IMR-90 (cell line): ENCODE measurements around the gene TUBA8. TPM values are rescaled to one million over a fixed set of nuclear protein-coding genes. Genes with fewer than 3 reads are reported as not detected.

Experiments used
- ATAC-seq: fragments of 200-7000 bp; cut with Tn5 transposase; 2 replicates; pipeline ENCODE4 v1.9.1; 2020; ENCODE audit warnings: low read depth, mild to moderate bottlenecking, moderate library complexity
- BruUV-seq: library from RNA; stranded (reverse); fragments of 400-500 nt; replicated peaks from 2 replicates; lab custom pipeline; 2021; lab: Mats Ljungman, UMichigan
- CTCF ChIA-PET: fragments of 300-600 bp; formaldehyde crosslinking; extraction: SDS; loops from one replicate; lab custom pipeline; 2021; ENCODE audit warnings: antibody characterized with exemption; lab: Yijun Ruan, JAX
- POLR2A ChIA-PET: fragments of 300-600 bp; sonication (Branson Sonifier 250); formaldehyde crosslinking; loops from one replicate; lab custom pipeline; 2022; ENCODE audit warnings: antibody characterized with exemption; ENCODE audit not compliant: unreplicated experiment; lab: Charles Lee
- DNase-seq: peaks from one replicate; pipeline ENCODE4 v3.0.0; 2013
- H2AFZ ChIP-seq: replicated peaks from 2 replicates; pipeline ENCODE3; 2013; ENCODE audit warnings: low read length, mild to moderate bottlenecking; ENCODE audit not compliant: poor library complexity
- H2AK5ac ChIP-seq: 2 replicates; pipeline ENCODE4 v1.6.1; 2013; ENCODE audit warnings: low read depth, low read length, inconsistent platforms
- H2AK9ac ChIP-seq: replicated peaks from 2 replicates; pipeline ENCODE3; 2013; ENCODE audit warnings: mild to moderate bottlenecking, low read depth, low read length, moderate library complexity; ENCODE audit not compliant: poor library complexity
- H2BK120ac ChIP-seq: 2 replicates; pipeline ENCODE4 v1.6.1; 2013; ENCODE audit warnings: low read depth, low read length, inconsistent platforms
- H2BK15ac ChIP-seq: 3 replicates; pipeline ENCODE4 v1.6.1; 2013; ENCODE audit warnings: low read depth, low read length, inconsistent platforms
- H2BK20ac ChIP-seq: 2 replicates; pipeline ENCODE4 v1.6.1; 2013; ENCODE audit warnings: low read depth, mild to moderate bottlenecking, inconsistent platforms, low read length, moderate library complexity
- H2BK5ac ChIP-seq: 2 replicates; pipeline ENCODE4 v1.6.1; 2013; ENCODE audit warnings: mild to moderate bottlenecking, low read depth, low read length, inconsistent platforms; ENCODE audit not compliant: poor library complexity, severe bottlenecking
- H3K14ac ChIP-seq: replicated peaks from 2 replicates; pipeline ENCODE4 v1.6.1; 2013; ENCODE audit warnings: low read depth, low read length, inconsistent platforms
- H3K18ac ChIP-seq: 2 replicates; pipeline ENCODE4 v1.6.1; 2013; ENCODE audit warnings: low read depth, low read length, control low read depth
- H3K23ac ChIP-seq: 2 replicates; pipeline ENCODE4 v1.6.1; 2013; ENCODE audit warnings: low read depth, low read length, inconsistent platforms
- H3K27ac ChIP-seq: 2 replicates; pipeline ENCODE4 v1.5.1; 2013; ENCODE audit warnings: mild to moderate bottlenecking, control low read depth, low read length; ENCODE audit not compliant: insufficient read depth
- H3K27me3 ChIP-seq: 2 replicates; pipeline ENCODE4 v1.6.1; 2013; ENCODE audit warnings: low read length; ENCODE audit not compliant: control insufficient read depth, insufficient read depth
- H3K36me3 ChIP-seq: 2 replicates; pipeline ENCODE4 v1.6.1; 2013; ENCODE audit warnings: low read length, mixed read lengths; ENCODE audit not compliant: control insufficient read depth, insufficient read depth
- H3K4ac ChIP-seq: 2 replicates; pipeline ENCODE4 v1.6.1; 2013; ENCODE audit warnings: low read depth, low read length, inconsistent platforms
- H3K4me1 ChIP-seq: 2 replicates; pipeline ENCODE4 v1.6.1; 2013; ENCODE audit warnings: low read length, mixed read lengths; ENCODE audit not compliant: control insufficient read depth, insufficient read depth
- H3K4me2 ChIP-seq: 2 replicates; pipeline ENCODE4 v1.6.1; 2013; ENCODE audit warnings: low read depth, mild to moderate bottlenecking, control low read depth, low read length, moderate library complexity
- H3K4me3 ChIP-seq: 2 replicates; pipeline ENCODE4 v1.5.1; 2013; ENCODE audit warnings: low read depth, mild to moderate bottlenecking, control low read depth, low read length, moderate library complexity; ENCODE audit not compliant: insufficient read depth
- H3K56ac ChIP-seq: 2 replicates; pipeline ENCODE4 v1.6.1; 2013; ENCODE audit warnings: low read length, inconsistent platforms; ENCODE audit not compliant: insufficient read depth; ENCODE audit errors: extremely low read depth
- H3K79me1 ChIP-seq, 2 experiments: 2 replicates each; pipeline ENCODE4 v1.6.1; 2013; ENCODE audit warnings: low read length in 2 of 2, inconsistent platforms in 1 of 2, low read depth in 1 of 2
- H3K9ac ChIP-seq: 2 replicates; pipeline ENCODE4 v1.6.1; 2013; ENCODE audit warnings: low read depth, low read length, control low read depth
- H3K9me1 ChIP-seq: 2 replicates; pipeline ENCODE4 v1.6.1; 2013; ENCODE audit warnings: low read length, inconsistent platforms; ENCODE audit not compliant: insufficient read depth
- H3K9me3 ChIP-seq: 2 replicates; pipeline ENCODE4 v1.6.1; 2013; ENCODE audit warnings: low read length; ENCODE audit not compliant: control insufficient read depth, insufficient read depth
- H4K20me1 ChIP-seq: 2 replicates; pipeline ENCODE4 v1.6.1; 2013; ENCODE audit warnings: low read length, inconsistent platforms; ENCODE audit not compliant: insufficient read depth
- H4K5ac ChIP-seq: 2 replicates; pipeline ENCODE4 v1.6.1; 2013; ENCODE audit warnings: mild to moderate bottlenecking, low read depth, low read length, control low read depth
- H4K8ac ChIP-seq, 2 experiments: 2 replicates each; pipeline ENCODE4 v1.6.1; 2013; ENCODE audit warnings: low read depth in 2 of 2, low read length in 2 of 2, control low read depth in 1 of 2, inconsistent platforms in 1 of 2
- H4K91ac ChIP-seq: 2 replicates; pipeline ENCODE4 v1.6.1; 2013; ENCODE audit warnings: low read depth, low read length, inconsistent platforms; ENCODE audit not compliant: insufficient read depth
- BHLHE40 ChIP-seq: fragments of 150-350 bp; IDR thresholded peaks from 2 replicates; pipeline ENCODE4 v1.6.1; 2016; ENCODE audit warnings: mild to moderate bottlenecking, low read depth, low read length
- CEBPB ChIP-seq: IDR thresholded peaks from 2 replicates; pipeline ENCODE4 v1.6.1; 2012; ENCODE audit warnings: low read depth, low read length, improper control_type of control experiment
- CHD1 ChIP-seq: IDR thresholded peaks from 2 replicates; pipeline ENCODE4 v1.6.1; 2012; ENCODE audit warnings: low read depth, low read length, improper control_type of control experiment
- CTCF ChIP-seq: conservative IDR thresholded peaks from 2 replicates; pipeline ENCODE4 v1.5.1; 2012; ENCODE audit warnings: mild to moderate bottlenecking, low read depth, low read length, improper control_type of control experiment
- ELK1 ChIP-seq: fragments of 150-350 bp; IDR thresholded peaks from 2 replicates; pipeline ENCODE4 v1.6.1; 2016; ENCODE audit warnings: low read depth, mild to moderate bottlenecking, low read length, moderate library complexity, borderline replicate concordance
- FOS ChIP-seq: fragments of 150-350 bp; IDR thresholded peaks from 2 replicates; pipeline ENCODE4 v1.6.1; 2016; ENCODE audit warnings: low read depth, low read length
- MXI1 ChIP-seq: IDR thresholded peaks from 2 replicates; pipeline ENCODE4 v1.6.1; 2012; ENCODE audit warnings: low read depth, mild to moderate bottlenecking, low read length, moderate library complexity, borderline replicate concordance
- NFE2L2 ChIP-seq: fragments of 150-350 bp; IDR thresholded peaks from 2 replicates; pipeline ENCODE4 v1.6.1; 2016; ENCODE audit warnings: low read depth, mild to moderate bottlenecking, low read length
- POLR2A ChIP-seq: IDR thresholded peaks from 2 replicates; pipeline ENCODE4 v1.6.1; 2012; ENCODE audit warnings: mild to moderate bottlenecking, low read depth, low read length
- RAD21 ChIP-seq: IDR thresholded peaks from 2 replicates; pipeline ENCODE4 v1.6.1; 2012; ENCODE audit warnings: low read length, improper control_type of control experiment
- RCOR1 ChIP-seq: IDR thresholded peaks from 2 replicates; pipeline ENCODE4 v1.6.1; 2012; ENCODE audit warnings: mild to moderate bottlenecking, low read length, improper control_type of control experiment; ENCODE audit not compliant: insufficient replicate concordance
- RFX5 ChIP-seq: IDR thresholded peaks from 2 replicates; pipeline ENCODE4 v1.8.0; 2012; ENCODE audit warnings: low read depth, mild to moderate bottlenecking, low read length, moderate library complexity
- SMC3 ChIP-seq: fragments of 150-350 bp; IDR thresholded peaks from 2 replicates; pipeline ENCODE4 v1.6.1; 2016; ENCODE audit warnings: low read depth, mild to moderate bottlenecking, antibody characterized with exemption, low read length, moderate library complexity
- USF2 ChIP-seq: fragments of 150-350 bp; IDR thresholded peaks from 2 replicates; pipeline ENCODE4 v1.6.1; 2017; ENCODE audit warnings: mild to moderate bottlenecking, antibody characterized with exemption, low read length, low read depth
- WGBS, 2 experiments: methylation state at CpG; one replicate each; pipeline versions ENCODE4 v1.1.5 to v1.1.7; 2013; ENCODE audit warnings: missing lambda C conversion rate in 2 of 2; ENCODE audit not compliant: insufficient read length in 1 of 2; ENCODE audit errors: extremely low coverage in 2 of 2; 5-methylcytosine and 5-hydroxymethylcytosine counted together
- dilution Hi-C: fragments of 300-500 bp; cut with HindIII; formaldehyde crosslinking; loops from one replicate; pipeline ENCODE4 v1.14.3; 2018; ENCODE audit warnings: low sequenced_read_pairs; ENCODE audit not compliant: unreplicated experiment
- in situ Hi-C: fragments of 300-500 bp; cut with MboI; formaldehyde crosslinking; loops from 3 replicates; pipeline ENCODE4 v1.14.3; 2019; ENCODE audit warnings: low sequenced_read_pairs, inconsistent platforms, mixed read lengths
- intact Hi-C: fragments of 100-400 bp; cut with micrococcal nuclease; formaldehyde crosslinking; loops from 2 replicates; pipeline ENCODE4 v1.10.0; 2022
- polyA plus RNA-seq, 3 experiments: library from polyadenylated mRNA; depleted of rRNA; stranded (reverse); fragments of >200 nt; gene quantifications; 2 replicates each; pipeline ENCODE4 v1.2.3, GENCODE V29; 2012; ENCODE audit warnings: low replicate concordance in 1 of 3
- total RNA-seq: library from RNA; depleted of rRNA; stranded (reverse); fragments of >200 nt; gene quantifications from 2 replicates; pipeline ENCODE4 v1.2.3, GENCODE V29; 2012

TUBA8 gene
- total and polyA plus RNA-seq, 2 of the 4 experiments (the other 2 are of a cell fraction), result 1.4 to 2.2 TPM

GRCh38 chr22:18147791-18148190 is 37.2 kb downstream of the TUBA8 start:
- H2AFZ ChIP-seq, result peak overlapping the region; percentile 28
- no peak overlapping the region for H3K4me3 ChIP-seq
- no peak overlapping the region for H3K14ac ChIP-seq
- H2AK5ac ChIP-seq, result no peak overlapping the region; the same call in 1 of the 2 replicates
- TF ChIP-seq CEBPB (no peak), RAD21 (no peak), MXI1 (no peak), RCOR1 (no peak), RFX5 (no peak), USF2 (no peak), ELK1 (no peak), NFE2L2 (no peak), CTCF (no peak), SMC3 (no peak), FOS (no peak), CHD1 (no peak), POLR2A (no peak), BHLHE40 (no peak)
- H2AK9ac ChIP-seq, result peak overlapping the region; percentile 71
- CTCF ChIA-PET, result interaction anchor here (0.6 kb wide), 1 partner anchor 48 kb away, joined by 3 read pairs; no protein-coding TSS in a partner anchor
- no peak overlapping the region for H3K4me2 ChIP-seq
- no peak overlapping the region for H2BK5ac ChIP-seq
- no peak for ATAC-seq
- H2BK15ac ChIP-seq, result no peak overlapping the region
- dilution Hi-C loops (no loop called here), intact Hi-C loops (loop anchor here (5.0 kb wide), 1 partner anchor 55 kb away; no protein-coding TSS in a partner anchor), in situ Hi-C loops (no loop called here)
- no peaks in the 10 kb centered on the region for H3K27me3 ChIP-seq
- no peak overlapping the region for H4K5ac ChIP-seq
- H2BK120ac ChIP-seq, result no peak overlapping the region
- H3K56ac ChIP-seq, result no peak overlapping the region
- POLR2A ChIA-PET, result no interaction called here
- 0 out of 2 replicates have a peak, but pooled peaks cover 2% of the 10 kb centered on the region for H3K9me1 ChIP-seq
- no CpG with 5 or more reads among the region's 5 CpGs for WGBS, 2 experiments
- DNase-seq, result no peak
- H3K27ac ChIP-seq, result no peak overlapping the region
- H3K4ac ChIP-seq, result no peak overlapping the region
- peaks cover 3 to 4% of the 10 kb centered on the region in 2 experiments; a peak in 1 of 4 replicates for H3K79me1 ChIP-seq
- no peaks in the 10 kb centered on the region for H4K20me1 ChIP-seq
- no peak overlapping the region for H2BK20ac ChIP-seq
- H3K18ac ChIP-seq, result no peak overlapping the region
- no peak overlapping the region for H4K8ac ChIP-seq
- H3K9ac ChIP-seq, result no peak overlapping the region
- no peaks in the 10 kb centered on the region for H3K9me3 ChIP-seq
- H3K4me1 ChIP-seq, result peaks cover 3% of the 10 kb centered on the region; the same call in 1 of the 2 replicates
- H4K91ac ChIP-seq, result no peak overlapping the region
- H3K23ac ChIP-seq, result no peak overlapping the region
- no TSS peak for BruUV-seq
- no peaks in the 10 kb centered on the region for H3K36me3 ChIP-seq
